ENCODE data around the gene HELZ.

GRCh38 chr17:67051837-67052236, 193.2 kb downstream of the HELZ start:
- TF ChIP-seq POLR2AphosphoS5 (IDR thresholded peaks at IDR 0.05) (no peak), CTCF (IDR thresholded peaks at IDR 0.05) (no peak), POLR2A (IDR thresholded peaks at IDR 0.05) (no peak)

Measured in prostate gland (tissue), 2 donors.